Measurements from ENCODE around the gene VSTM2L.
A peak's percentile ranks its signal among the peaks of the same experiment; 100 is the strongest.

DNA sequence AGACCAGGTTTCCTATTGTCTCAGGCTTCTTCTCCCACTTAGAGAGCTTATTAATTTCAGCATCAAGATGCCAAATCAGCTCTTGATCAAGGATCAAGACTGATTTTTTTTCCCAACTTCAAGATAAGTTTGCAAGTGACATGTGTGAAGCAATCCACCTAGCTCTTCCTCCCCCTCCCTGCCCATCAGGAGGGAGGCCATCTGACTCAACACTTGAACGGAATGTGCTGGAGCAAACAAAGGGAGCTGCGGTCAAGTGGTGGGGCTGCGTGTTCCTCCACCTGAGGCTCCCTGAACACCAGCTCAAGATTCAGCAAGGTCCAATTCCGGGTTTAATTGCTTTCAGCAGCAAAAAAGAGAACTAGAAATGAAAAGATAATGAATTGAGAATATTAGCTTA, 91.6 kb downstream of the VSTM2L start:
- TF ChIP-seq, protein P1, sequence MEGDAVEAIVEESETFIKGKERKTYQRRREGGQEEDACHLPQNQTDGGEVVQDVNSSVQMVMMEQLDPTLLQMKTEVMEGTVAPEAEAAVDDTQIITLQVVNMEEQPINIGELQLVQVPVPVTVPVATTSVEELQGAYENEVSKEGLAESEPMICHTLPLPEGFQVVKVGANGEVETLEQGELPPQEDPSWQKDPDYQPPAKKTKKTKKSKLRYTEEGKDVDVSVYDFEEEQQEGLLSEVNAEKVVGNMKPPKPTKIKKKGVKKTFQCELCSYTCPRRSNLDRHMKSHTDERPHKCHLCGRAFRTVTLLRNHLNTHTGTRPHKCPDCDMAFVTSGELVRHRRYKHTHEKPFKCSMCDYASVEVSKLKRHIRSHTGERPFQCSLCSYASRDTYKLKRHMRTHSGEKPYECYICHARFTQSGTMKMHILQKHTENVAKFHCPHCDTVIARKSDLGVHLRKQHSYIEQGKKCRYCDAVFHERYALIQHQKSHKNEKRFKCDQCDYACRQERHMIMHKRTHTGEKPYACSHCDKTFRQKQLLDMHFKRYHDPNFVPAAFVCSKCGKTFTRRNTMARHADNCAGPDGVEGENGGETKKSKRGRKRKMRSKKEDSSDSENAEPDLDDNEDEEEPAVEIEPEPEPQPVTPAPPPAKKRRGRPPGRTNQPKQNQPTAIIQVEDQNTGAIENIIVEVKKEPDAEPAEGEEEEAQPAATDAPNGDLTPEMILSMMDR (IDR thresholded peaks at IDR 0.05) = no peak
- TF ChIP-seq POLR2AphosphoS5 (IDR thresholded peaks at IDR 0.05) = peak; percentile 60
